NCI-H1930 (cell line): ENCODE data around the gene PLEKHM2.

Experiments
- DNase-seq, 2 experiments: peaks; one replicate each; lab custom pipeline; 2025; lab: John Stamatoyannopoulos, UW

Gene PLEKHM2

GRCh38 chr1:15724949-15725880, 41.1 kb downstream of the PLEKHM2 start:
- DNase-seq = no peak

DNA sequence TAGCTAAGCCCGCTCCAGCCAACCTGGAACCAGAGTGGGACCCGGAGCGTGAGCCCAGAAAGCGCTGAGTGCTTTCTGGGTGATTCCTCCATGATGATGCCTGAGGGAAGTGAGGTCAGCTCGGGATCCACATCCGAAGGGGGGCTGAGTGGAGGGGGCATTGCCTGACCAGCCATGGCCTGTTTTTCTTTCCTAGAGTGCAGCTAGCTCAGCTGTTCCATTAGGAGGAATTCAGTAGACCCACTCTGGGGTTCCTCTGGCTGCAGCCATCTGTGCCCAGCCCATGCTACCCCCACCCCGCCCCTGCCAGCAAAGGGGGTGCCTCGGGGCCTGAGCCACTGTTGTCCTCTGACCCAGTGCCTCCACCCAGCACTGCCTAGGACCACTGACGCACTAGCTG, 42.4 kb downstream of the PLEKHM2 start:
- no peak for DNase-seq

- no peak for DNase-seq
Observed at GRCh38 chr1:15727021-15727420, 42.9 kb downstream of the PLEKHM2 start.

GRCh38 chr1:15727424-15727823, 43.3 kb downstream of the PLEKHM2 start:
- DNase-seq = no peak

DNA sequence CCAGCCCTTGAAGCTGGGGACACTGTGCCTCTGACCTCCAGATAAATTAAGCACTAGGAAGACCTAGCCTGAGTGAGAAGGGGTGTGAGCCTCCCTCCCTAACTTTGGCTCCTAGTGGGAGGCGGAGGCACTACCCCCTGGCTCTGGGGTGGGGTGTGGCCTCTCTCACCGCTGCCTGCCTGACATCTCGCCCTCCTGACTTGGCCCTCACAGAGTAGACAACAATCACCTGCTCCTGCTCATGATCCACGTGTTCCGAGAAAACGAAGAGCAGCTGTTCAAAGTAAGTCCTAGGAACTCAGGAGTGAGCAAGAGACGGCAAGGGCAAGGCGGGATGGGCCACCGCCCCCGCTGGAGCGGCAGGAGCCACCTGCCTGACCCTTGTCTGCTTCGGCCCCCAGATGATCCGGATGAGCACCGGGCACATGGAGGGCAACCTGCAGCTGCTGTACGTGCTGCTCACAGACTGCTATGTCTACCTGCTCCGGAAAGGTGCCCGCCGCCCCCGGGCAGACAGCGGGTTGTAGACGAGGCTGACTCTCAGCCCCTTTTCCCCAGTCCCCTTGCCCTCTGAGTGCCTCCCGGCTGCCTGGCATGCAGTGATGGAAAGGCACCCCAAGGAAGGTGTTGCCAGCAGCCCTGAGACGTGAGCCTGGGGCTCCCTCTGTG, 43.9 kb downstream of the PLEKHM2 start:
- DNase-seq = no peak

- DNase-seq = no peak
Observed at GRCh38 chr1:15728937-15729657, 45.0 kb downstream of the PLEKHM2 start.

DNA sequence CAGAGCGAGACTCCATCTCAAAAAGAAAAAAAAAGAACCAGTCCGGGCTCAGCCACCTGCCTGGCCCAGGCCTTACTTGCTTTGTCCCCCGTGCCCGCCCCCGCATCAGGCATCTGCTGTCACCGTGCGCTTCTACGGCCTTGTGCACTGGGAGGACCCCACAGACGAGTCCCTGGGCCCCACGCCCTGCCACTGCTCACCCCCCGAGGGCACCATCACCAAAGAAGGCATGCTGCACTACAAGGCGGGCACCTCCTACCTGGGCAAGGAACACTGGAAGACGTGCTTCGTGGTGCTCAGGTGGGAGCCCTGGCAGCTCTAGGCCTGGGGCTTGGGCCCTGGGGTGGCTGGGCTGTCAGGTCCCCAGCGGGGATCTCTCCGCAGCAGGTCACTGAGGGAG, 46.3 kb downstream of the PLEKHM2 start:
- DNase-seq = no peak

DNA sequence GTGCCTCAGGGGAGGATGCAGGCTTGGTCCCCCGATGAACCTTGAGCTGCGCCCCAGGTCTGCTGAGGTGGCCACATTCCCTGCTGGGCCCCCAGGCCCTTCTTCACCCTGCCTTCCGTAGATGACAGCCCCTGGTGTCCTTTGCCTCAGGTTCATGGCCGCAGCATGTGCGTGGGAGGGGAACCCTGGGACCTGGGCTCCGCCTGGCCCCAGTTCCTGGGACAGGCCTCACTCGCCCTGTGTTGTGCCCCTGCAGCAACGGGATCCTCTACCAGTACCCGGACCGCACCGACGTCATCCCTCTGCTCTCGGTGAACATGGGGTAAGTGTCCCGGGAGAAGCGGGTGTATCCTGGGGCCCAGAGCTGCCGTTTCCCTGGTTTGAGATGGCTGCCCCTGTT, 46.8 kb downstream of the PLEKHM2 start:
- no peak for DNase-seq

- no peak for DNase-seq
Observed at GRCh38 chr1:15731735-15732685, 47.9 kb downstream of the PLEKHM2 start.

DNA sequence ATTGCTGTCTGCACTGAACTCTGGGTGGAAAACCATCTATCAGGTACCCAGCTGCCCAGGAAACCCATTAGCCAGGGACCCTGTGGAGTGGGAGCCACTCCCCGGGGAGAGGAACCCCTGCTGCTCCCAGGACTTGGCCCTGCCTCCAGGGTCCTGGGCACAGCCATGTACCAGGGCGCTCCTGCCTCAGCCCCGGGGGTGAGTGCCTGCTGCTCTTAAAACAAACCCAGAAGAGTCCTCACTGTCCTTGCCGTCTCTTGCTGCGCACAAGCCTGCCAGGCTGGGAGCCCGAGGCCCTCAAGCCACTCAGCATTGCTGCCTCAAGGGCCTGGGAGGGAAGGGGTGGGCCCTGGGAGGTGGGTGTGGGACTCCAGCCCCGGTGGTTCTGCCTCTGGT, 48.6 kb downstream of the PLEKHM2 start:
- no peak for DNase-seq

- no peak for DNase-seq
Observed at GRCh38 chr1:15733218-15733725, 49.2 kb downstream of the PLEKHM2 start.

DNA sequence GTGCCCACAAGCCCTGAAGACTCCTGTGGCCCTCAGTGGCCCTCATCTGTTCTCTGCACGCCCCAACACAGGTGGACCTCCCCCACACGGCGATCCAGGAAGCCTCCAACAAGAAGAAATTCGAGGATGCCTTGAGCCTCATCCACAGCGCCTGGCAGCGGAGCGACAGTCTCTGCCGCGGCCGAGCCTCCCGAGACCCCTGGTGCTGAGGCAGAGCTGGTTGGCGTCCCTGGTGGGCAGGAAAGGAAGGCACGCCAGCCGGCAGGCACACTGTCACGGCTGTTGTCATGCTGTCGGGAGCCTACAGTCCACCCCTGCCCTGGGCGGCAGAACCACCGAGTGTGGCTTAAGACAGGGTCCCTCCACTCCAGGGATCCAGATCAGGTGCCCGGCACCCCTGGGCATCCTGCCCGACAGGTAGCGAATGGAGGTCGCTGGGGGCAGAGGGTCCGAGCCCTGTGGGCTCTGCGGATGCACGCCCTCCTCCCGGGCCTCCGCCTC, 49.7 kb downstream of the PLEKHM2 start:
- DNase-seq = no peak

- DNase-seq = no peak
Observed at GRCh38 chr1:15734296-15734695, 50.2 kb downstream of the PLEKHM2 start.

DNA sequence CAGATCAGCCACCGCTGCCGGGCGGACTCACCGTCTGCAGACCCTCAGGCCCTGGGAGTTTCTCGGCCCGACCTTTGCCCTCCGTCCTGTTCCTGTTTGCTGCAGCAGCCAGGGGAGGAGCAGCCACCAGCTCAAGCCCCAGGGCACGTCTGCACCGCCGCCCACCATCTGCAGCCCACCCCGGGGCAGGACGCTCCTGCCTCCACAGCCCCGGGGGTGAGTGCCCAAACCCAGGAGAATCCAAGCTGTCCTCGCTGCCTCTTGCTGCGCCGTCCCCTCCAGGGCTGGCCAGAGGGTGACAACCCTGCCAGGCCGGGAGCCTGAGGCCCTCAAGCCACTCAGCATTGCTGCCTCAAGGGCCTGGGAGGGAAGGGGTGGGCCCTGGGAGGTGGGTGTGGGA, 50.8 kb downstream of the PLEKHM2 start:
- no peak for DNase-seq

DNA sequence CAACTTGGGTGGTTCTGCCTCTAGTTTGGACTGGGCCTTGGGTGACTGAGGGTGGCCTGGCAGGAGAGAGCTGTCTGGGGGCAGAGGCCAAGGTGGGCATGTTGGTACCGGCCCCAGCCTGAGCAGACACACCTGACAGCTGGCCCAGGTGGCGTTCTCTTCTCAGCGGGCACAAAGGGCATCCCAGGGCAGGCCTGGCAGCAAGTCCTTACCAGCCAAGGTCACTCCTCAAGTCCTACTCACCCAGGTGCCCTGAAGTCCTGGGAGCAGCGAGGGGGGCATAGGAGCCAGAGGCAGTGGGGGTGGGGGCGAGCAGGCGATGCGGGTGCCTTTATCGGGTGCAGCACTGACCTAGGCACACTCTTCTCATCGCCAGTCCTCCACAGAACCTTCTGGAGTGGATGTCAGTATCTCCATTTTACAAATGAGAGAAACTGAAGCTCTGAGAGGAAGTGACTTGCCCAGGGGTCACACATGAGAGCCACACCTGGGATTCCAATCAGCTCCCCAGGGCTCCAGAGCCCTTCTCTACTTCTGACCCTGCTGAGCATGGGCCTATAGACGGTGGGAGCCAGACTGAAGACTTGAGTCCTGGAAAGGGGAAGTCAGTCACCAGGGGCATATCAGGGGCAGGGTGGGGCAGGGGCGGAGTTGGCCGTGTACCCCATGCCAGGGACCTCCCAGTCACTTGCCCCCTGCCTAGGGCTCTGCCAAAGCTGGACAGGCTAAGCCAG, 51.4 kb downstream of the PLEKHM2 start:
- DNase-seq = no peak

DNA sequence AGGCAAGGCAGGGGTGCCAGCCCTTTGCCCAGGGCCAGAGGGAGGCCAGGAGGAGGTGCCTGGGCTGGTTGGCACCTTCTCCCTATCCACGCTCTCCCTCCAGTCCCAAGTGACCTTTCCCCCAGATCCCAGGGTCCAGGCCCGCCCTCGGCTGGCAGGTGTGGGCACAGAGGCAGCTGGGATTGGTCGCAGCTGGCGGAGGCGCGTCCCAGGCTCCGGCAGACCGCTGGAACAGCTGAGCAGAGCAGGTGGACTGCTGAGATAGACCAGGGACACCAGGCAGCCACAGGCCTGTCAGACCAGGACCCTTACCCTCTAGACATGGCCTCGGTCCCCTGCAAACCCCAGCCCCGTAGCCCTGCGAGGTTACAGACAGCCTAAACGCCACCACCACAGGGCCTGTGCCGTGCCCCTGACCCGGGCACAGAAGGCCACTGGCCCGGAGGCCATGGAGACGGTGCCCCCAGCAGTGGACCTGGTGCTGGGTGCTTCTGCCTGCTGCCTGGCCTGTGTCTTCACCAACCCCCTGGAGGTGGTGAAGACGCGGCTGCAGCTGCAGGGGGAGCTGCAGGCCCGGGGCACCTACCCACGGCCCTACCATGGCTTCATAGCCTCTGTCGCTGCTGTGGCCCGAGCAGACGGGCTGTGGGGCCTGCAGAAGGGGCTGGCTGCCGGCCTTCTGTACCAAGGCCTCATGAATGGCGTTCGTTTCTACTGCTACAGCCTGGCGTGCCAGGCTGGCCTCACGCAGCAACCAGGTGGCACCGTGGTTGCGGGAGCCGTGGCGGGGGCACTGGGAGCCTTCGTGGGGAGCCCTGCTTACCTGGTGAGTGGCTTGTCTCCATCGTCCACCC, 52.1 kb downstream of the PLEKHM2 start, which contains the start of gene SLC25A34:
SLC25A34 (plus strand) TSS at position 221 of the 854 bp plus-strand sequence; CDS start at position 449, 228 bp downstream.
- no peak for DNase-seq

DNA sequence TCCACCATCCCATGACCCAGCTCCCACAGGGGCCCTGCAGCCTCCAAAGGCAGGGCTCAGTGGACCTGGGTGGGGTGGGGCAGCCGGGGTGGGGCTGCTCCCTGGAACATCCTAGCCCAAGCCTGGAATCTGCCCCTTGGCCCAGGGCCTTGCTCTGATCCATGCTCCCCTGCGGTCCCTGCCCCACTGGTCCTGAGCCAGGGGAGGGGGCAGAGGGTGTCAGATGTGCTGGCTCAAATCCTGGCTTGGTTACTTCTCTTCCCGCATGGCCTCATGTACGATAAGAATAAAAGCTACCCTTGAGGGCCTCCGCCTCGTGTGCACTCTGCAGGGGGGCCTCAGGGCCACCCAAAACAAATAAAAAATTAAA, 52.8 kb downstream of the PLEKHM2 start:
- no peak for DNase-seq

- no peak for DNase-seq
Observed at GRCh38 chr1:15737324-15738319, 53.5 kb downstream of the PLEKHM2 start.
